NCI-H82 (cell line): ENCODE data around the gene GPR139.
A peak's percentile ranks its signal among the peaks of the same experiment; 100 is the strongest.

ENCODE experiments used
- DNase-seq: peaks from one replicate; lab custom pipeline; 2025; lab: John Stamatoyannopoulos, UW

GPR139 gene

GRCh38 chr16:20053336-20053735, 20.4 kb downstream of the GPR139 start:
- DNase-seq, result no peak

- DNase-seq, result no peak
Observed at GRCh38 chr16:20051611-20052010, 22.1 kb downstream of the GPR139 start.

DNA sequence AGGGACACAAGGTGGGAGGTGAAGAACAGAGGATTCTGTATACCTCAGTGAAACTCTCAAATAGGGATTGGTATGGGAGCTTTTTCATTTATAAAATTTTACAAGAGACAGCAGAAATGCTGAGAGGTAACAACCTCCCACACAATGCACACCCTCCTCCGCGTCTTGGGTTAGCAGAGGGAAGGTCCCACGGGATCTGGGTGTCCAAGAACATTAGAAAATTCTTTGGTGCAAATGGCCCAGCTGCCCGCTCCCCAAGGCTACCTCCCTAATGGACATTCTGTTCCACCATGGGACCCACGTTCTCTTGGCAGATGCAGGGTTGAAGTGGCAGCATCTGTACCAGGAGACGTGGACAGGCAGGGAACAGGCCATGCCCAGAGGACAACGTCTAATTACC, 22.5 kb downstream of the GPR139 start:
- DNase-seq, result no peak

- DNase-seq, result no peak
Observed at GRCh38 chr16:20049831-20050230, 23.9 kb downstream of the GPR139 start.

GRCh38 chr16:20045886-20046285, 27.8 kb downstream of the GPR139 start:
- no peak for DNase-seq

DNA sequence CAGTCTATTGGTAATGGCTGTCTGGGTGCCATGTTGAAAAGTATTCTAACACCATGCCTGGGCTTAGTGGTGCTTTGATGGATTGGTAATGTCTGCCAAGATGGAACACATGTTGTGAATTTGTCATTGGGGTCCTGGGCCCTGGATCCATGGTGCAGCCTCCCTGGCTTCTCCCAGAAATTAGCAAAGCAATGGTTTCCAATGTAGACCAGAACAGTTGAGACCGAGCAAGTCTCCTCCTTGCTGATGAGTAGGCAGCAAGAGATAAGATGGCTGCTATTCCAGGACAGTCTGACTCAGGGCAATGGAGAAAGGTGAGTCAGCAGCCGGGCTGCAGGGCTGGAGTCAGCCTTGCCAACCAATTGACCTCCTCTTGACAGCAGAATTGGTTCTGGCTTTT, 30.8 kb downstream of the GPR139 start:
- DNase-seq, result no peak

DNA sequence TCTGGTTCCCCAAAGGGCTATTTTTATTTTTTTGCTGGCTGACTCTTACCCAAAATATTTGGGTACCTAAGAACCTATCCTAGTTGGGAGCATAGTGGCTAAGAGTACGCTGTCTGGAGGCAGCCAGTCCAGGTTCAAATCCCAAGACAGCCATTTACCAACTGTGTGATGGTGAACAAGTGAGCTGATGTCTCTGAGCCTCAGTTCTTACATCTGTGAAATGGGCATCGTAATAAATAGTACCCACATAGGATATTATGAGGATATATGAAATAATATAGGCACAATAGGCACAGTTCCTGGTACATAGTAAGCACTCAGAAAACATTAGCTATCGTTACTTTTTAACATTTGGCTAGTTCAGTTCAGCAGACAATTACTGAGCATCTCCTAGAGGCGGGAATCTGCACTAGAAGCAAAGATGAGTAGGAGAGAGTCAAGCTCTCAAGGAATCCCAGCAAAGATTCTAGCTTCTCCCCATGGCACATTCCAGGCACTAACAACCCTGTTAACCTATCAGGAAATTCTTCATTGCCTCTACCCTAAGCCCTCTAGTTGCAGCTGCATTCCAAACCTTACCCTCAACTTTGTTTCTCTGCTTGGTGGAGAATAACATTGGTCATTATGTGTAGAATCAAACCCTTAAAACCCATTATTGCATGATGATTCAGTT, 31.6 kb downstream of the GPR139 start:
- DNase-seq, result no peak

DNA sequence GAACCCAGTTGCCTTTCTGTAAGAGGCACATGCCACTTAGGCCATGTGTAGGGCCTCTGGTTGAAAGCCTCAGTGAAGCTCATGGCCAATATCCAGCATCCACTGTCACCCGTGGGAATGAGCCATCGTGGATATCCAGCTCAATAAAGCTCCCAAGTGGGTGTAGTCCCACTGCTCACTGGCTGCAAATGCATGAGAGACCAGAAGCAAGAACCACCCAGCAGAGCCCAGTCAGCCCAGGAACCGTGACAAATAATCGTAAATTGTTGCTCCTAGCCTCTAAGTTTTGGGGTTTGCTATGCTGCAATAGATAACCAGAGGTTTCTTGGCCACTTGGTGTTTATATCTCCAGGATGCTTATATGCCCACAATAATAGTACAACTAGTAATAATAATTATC, 33.7 kb downstream of the GPR139 start:
- DNase-seq, result no peak

- no peak for DNase-seq
Observed at GRCh38 chr16:20029611-20030010, 44.1 kb downstream of the GPR139 start.

GRCh38 chr16:20026361-20027072, 47.2 kb downstream of the GPR139 start:
- peak; percentile 73 for DNase-seq

GRCh38 chr16:20023190-20023589, 50.5 kb downstream of the GPR139 start:
- DNase-seq, result no peak

DNA sequence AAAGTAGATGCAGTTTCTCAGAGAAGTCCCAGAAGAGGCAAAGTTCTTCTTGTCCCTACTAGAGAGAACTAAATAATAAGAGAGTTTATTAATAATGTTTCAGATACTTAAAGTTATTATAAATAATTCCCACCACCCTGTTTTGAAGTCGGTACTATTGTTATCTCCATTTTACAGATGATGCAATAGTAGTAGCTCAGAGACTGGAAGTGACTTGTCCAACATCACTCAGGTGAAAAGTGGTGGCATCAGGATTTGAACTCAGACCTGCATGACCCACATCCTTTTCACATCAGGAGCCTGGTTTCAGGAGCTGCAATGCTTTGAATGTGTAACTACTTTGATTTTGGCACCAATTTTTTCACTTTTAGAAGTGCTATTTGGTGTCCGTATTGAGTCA, 52.7 kb downstream of the GPR139 start:
- DNase-seq, result no peak

GRCh38 chr16:20020083-20020482, 53.6 kb downstream of the GPR139 start:
- DNase-seq, result no peak

DNA sequence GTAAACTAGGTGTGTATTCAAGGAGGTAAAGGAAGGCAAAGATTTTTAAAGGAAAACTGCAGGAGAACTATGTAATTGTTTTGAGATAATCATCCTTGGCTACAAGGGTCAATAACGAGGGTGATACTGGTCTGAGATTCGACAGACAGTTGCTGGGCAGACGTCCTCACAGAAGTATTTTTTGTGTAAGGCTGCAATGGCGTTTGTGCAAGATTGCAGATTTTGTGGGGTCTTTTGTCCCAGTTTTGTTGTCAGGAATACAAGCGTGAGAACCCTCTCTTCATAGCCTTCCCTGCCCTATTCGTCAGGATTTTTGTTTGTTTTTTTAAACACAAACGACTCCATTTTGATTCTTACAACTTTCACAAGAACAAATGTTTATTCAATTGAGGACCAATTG, 57.5 kb downstream of the GPR139 start:
- no peak for DNase-seq

DNA sequence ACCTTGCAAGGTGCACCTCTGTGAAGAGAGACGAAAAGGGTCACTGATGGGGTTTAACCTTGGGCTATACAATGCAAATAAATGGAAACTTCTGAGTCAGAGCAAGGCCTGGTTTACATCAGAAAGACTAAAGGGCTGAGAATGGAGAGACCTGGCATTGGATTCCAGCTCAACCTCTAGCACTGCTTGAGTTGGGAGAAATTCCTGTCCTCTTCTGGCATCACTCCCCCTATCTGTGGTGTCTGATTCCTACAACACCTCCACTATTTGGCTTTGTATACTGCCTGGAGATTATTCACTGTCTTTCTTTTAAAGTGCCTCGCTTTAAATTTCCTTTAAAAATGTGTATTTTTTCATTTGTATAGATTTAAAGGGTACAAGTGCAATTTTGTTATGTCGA, 68.8 kb downstream of the GPR139 start:
- peak; percentile 4 for DNase-seq

- no peak for DNase-seq
Observed at GRCh38 chr16:20002936-20003335, 70.8 kb downstream of the GPR139 start.

- peak; percentile 53 for DNase-seq
Observed at GRCh38 chr16:20001856-20002707, 71.6 kb downstream of the GPR139 start.

DNA sequence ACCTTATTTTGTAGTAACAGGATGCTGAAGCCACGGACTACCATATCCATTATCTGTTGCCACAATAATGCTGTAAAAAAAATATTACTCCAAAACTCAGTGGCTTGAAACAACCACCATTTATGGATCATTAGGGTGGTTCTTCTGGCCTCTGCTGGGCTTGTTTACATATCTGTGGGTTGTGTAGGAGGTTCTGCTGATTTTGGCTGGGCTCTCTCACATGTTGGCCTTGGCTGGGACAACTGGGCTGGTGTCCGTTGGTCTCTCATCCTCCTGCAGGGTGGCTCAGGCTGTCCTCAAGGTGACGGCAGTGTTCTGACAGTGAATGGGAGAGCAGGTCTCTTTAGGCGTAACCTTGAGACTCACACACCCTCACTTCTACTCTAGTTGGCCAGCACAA, 76.0 kb downstream of the GPR139 start:
- DNase-seq, result no peak

DNA sequence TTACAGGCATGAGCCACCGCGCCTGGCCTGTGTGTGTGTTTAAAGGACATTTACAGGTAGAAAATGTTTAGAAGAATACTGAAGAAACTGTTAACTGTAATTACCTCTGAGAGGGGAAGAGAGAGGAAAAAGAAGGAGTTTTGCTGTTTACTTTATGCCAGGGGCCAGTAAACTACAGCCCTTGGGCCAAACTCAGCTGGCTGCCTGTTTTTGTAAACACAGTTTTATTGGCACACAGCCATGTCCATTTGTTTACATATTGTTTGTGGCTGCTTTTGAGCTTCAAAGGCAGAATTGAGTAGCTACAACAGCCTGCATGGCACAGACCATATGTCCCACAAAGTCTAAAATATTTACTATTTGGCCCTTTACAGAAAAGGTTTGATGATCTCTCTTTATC, 76.4 kb downstream of the GPR139 start:
- no peak for DNase-seq

DNA sequence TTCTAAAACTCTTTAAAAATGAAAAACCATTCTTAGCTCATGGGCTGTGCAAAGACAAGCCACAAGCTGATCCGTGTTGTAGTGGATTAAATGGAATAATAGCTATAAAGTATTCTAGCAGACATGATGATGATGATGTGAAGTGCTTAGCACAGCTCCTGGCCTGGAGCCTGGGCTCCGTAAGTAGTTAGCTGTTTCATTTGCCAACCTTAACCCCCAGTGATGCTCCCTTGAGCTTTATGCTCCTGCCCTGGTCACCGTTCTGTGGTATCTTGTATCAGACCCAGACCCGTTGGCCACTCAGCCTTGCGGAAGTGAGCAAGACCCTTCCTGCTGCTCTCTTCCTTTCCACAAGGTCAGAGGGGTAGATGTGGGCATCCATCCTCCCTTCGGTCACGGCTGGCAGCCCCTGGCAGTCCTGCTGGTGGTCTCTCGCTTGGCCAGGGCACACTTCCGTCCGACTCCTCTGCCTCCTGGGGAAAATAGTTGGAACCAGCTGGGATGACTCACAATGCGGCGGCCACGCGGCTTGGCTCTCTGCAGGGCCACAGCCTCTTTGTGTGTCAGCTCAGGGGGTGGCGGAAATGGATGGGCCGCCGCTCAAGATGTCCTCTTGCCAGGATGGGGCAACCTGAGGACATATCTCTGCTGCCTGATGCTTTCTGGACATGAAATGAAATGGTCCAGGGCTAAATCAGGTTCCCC, 79.1 kb downstream of the GPR139 start:
- DNase-seq, result no peak

GRCh38 chr16:19991614-19992013, 82.1 kb downstream of the GPR139 start:
- peak; percentile 18 for DNase-seq

DNA sequence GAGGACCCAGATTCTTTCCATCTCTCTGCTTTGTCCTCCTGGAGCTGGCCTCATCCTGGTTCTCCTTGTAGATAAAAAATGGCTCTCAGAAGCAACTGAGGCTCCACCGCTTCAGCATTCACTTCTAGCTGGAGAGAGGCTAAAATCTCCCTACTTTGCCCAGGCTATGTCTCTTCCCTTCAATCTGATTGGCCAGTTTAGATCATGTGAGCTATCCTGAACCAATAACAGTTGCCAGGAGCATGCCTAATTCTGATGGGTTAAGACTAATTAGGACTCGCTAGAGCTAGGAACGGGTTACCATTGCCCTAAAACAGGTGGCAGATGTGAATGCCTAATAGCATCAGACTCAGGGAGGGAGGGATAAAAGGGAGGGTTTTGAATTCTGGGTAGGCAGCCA, 89.6 kb downstream of the GPR139 start:
- peak; percentile 92 for DNase-seq
